Measurements from ENCODE around the gene TXNRD2. TPM values are rescaled to one million over a fixed set of nuclear protein-coding genes. Genes with fewer than 3 reads are reported as not detected.
"Not testable (repeated sequence)": the region's sequence is repeated elsewhere in the genome, so short reads cannot be mapped to it uniquely, and the experiment has no call there.

TXNRD2 gene
- total RNA-seq, 1 experiment from 2014 or later = 23.0 TPM

DNA sequence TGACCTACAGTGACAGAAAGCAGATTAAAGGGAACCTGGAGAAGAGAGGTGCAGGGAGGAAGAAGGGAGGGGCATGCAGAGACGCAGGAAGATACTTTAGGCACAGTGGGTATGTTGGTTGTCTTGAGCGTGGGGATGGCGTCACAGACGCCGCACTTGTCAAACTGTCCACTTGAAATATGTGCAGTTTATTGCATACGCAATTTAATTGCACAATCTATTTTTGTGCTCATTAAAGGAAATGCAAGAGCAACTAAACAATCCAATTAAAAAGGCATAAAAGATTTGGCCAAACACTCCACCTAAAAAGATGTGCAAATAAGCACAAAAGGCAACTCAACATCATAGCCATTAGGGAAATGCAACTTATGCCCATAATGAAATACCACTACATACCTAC, 103.7 kb downstream of the TXNRD2 start:
- no peak for ATAC-seq
- Histone ChIP-seq H3K36me3 (ENCODE audit: low read depth, low read length) (no peaks in the 10 kb centered on the region), H3K4me2 (ENCODE audit: low read length) (no peak overlapping the region), H4K20me1 (ENCODE audit: low read length) (no peaks in the 10 kb centered on the region), H2AFZ (ENCODE audit: low read length) (no peak overlapping the region), H3K9ac (ENCODE audit: low read length) (no peak overlapping the region), H3K27ac (ENCODE audit: low read length) (no peak overlapping the region), H3F3A (ENCODE audit: low read length, unreplicated experiment) (no peaks in the 10 kb centered on the region), H3K9me3 (ENCODE audit: low read length) (no peaks in the 10 kb centered on the region), H3K4me3 (ENCODE audit: low read length) (no peak overlapping the region), H3K9me2 (replicated peaks; ENCODE audit: low read length) (no peaks in the 10 kb centered on the region), H3K27me3 (ENCODE audit: low read length) (no peaks in the 10 kb centered on the region), H3K79me2 (ENCODE audit: low read length) (0 out of 2 replicates have a peak, but pooled peaks cover 11% of the 10 kb centered on the region), H3K4me1 (ENCODE audit: insufficient read depth, low read length) (no peaks in the 10 kb centered on the region; the same call in 1 of the 2 replicates)
- TF ChIP-seq EZH2 (IDR thresholded peaks at IDR 0.05; ENCODE audit: low read length, unreplicated experiment) = no peak
- TF ChIP-seq EZH2phosphoT487 (IDR thresholded peaks at IDR 0.05; ENCODE audit: borderline replicate concordance, low read length) = no peak
- TF ChIP-seq, protein P1, sequence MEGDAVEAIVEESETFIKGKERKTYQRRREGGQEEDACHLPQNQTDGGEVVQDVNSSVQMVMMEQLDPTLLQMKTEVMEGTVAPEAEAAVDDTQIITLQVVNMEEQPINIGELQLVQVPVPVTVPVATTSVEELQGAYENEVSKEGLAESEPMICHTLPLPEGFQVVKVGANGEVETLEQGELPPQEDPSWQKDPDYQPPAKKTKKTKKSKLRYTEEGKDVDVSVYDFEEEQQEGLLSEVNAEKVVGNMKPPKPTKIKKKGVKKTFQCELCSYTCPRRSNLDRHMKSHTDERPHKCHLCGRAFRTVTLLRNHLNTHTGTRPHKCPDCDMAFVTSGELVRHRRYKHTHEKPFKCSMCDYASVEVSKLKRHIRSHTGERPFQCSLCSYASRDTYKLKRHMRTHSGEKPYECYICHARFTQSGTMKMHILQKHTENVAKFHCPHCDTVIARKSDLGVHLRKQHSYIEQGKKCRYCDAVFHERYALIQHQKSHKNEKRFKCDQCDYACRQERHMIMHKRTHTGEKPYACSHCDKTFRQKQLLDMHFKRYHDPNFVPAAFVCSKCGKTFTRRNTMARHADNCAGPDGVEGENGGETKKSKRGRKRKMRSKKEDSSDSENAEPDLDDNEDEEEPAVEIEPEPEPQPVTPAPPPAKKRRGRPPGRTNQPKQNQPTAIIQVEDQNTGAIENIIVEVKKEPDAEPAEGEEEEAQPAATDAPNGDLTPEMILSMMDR (conservative IDR thresholded peaks at IDR 0.05; ENCODE audit: low read depth, low read length) = no peak
- CTCF ChIA-PET = no interaction called here
- intact Hi-C loops (cut with micrococcal nuclease) = no loop called here
- BruUV-seq (replicated peaks) = no TSS peak
- no peak for DNase-seq
- POLR2A ChIA-PET (ENCODE audit: unreplicated experiment) = no interaction called here

DNA sequence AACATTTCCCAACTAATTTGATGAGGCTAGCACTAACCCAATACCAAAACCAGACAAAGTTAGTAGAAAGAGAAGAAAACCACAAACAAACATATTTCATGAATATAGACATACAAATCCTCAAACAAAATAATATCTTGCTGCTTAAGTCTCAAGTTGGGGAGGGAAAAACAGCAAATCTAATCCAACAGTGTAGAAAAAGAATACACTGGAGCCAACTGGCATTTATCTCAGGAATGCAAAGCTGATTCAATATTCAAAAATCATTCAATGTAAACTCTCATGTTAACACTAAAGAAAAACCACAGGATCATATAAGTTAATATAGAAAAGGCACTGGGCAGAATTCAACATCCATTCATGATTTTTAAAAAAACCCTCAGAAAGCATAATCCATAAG, 105.1 kb downstream of the TXNRD2 start:
- ChIA-PET POLR2A (ENCODE audit: unreplicated experiment) (no interaction called here), CTCF (no interaction called here)
- TF ChIP-seq, protein P1 (conservative IDR thresholded peaks at IDR 0.05; ENCODE audit: low read depth, low read length) = no peak
- TF ChIP-seq EZH2 (IDR thresholded peaks at IDR 0.05; ENCODE audit: low read length, unreplicated experiment) = no peak
- TF ChIP-seq EZH2phosphoT487 (IDR thresholded peaks at IDR 0.05; ENCODE audit: borderline replicate concordance, low read length) = no peak

DNA sequence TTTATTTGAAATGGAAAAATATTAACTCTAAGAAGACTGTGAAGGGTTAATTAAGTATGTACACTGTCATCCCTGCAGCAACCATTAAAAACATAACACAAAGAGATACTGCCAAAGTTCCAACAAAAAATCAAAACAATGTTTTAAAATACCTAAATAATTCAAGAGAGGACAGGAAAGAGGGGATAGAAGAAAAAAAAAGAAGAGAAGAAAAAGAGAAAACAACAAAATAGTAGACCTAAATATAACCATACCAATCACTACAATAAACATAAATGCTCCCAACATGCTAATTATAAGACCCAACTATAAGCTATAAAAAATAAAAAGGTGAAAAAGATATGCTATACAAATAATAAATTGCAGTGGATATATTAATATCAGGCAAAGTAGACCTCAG, 107.0 kb downstream of the TXNRD2 start:
- no peak for TF ChIP-seq EZH2phosphoT487 (IDR thresholded peaks at IDR 0.05; ENCODE audit: borderline replicate concordance, low read length)
- TF ChIP-seq, protein P1 (conservative IDR thresholded peaks at IDR 0.05; ENCODE audit: low read depth, low read length) = no peak
- TF ChIP-seq EZH2 (IDR thresholded peaks at IDR 0.05; ENCODE audit: low read length, unreplicated experiment) = no peak
- BruUV-seq (replicated peaks) = no TSS peak
- CTCF ChIA-PET = no interaction called here
- no peaks in the 10 kb centered on the region for H3K9me2 ChIP-seq (replicated peaks; ENCODE audit: low read length)
- ATAC-seq = no peak
- no peaks in the 10 kb centered on the region for H3K36me3 ChIP-seq (ENCODE audit: low read depth, low read length)
- no peaks in the 10 kb centered on the region for H4K20me1 ChIP-seq (ENCODE audit: low read length)
- H3K79me2 ChIP-seq (ENCODE audit: low read length) = 0 out of 2 replicates have a peak, but pooled peaks cover 11% of the 10 kb centered on the region
- intact Hi-C loops (cut with micrococcal nuclease) = no loop called here
- no peak overlapping the region for H3K27ac ChIP-seq (ENCODE audit: low read length)
- H2AFZ ChIP-seq (ENCODE audit: low read length) = no peak overlapping the region
- no peaks in the 10 kb centered on the region for H3K9me3 ChIP-seq (ENCODE audit: low read length)
- H3K9ac ChIP-seq (ENCODE audit: low read length) = no peak overlapping the region
- no peak overlapping the region for H3K4me2 ChIP-seq (ENCODE audit: low read length)
- H3K27me3 ChIP-seq (ENCODE audit: low read length) = no peaks in the 10 kb centered on the region
- H3F3A ChIP-seq (ENCODE audit: low read length, unreplicated experiment) = no peaks in the 10 kb centered on the region
- H3K4me1 ChIP-seq (ENCODE audit: insufficient read depth, low read length) = no peaks in the 10 kb centered on the region; the same call in 1 of the 2 replicates
- no peak for DNase-seq
- no peak overlapping the region for H3K4me3 ChIP-seq (ENCODE audit: low read length)
- POLR2A ChIA-PET (ENCODE audit: unreplicated experiment) = no interaction called here

More for the DNA sequence above, 105.1 kb downstream of the TXNRD2 start:
- H3K9me3 ChIP-seq (ENCODE audit: low read length) = no peaks in the 10 kb centered on the region
- no peak overlapping the region for H3K4me3 ChIP-seq (ENCODE audit: low read length)
- DNase-seq (no peak), ATAC-seq (no peak)
- H3K4me2 ChIP-seq (ENCODE audit: low read length) = no peak overlapping the region
- no peaks in the 10 kb centered on the region for H3K27me3 ChIP-seq (ENCODE audit: low read length)
- no TSS peak for BruUV-seq (replicated peaks)
- no peaks in the 10 kb centered on the region; the same call in 1 of the 2 replicates for H3K4me1 ChIP-seq (ENCODE audit: insufficient read depth, low read length)
- no peaks in the 10 kb centered on the region for H3K9me2 ChIP-seq (replicated peaks; ENCODE audit: low read length)
- no peak overlapping the region for H2AFZ ChIP-seq (ENCODE audit: low read length)
- no peak overlapping the region for H3K27ac ChIP-seq (ENCODE audit: low read length)
- intact Hi-C loops (cut with micrococcal nuclease) = no loop called here
- H3K9ac ChIP-seq (ENCODE audit: low read length) = no peak overlapping the region
- 0 out of 2 replicates have a peak, but pooled peaks cover 11% of the 10 kb centered on the region for H3K79me2 ChIP-seq (ENCODE audit: low read length)
- no peaks in the 10 kb centered on the region for H4K20me1 ChIP-seq (ENCODE audit: low read length)
- H3K36me3 ChIP-seq (ENCODE audit: low read depth, low read length) = no peaks in the 10 kb centered on the region
- H3F3A ChIP-seq (ENCODE audit: low read length, unreplicated experiment) = no peaks in the 10 kb centered on the region

DNA sequence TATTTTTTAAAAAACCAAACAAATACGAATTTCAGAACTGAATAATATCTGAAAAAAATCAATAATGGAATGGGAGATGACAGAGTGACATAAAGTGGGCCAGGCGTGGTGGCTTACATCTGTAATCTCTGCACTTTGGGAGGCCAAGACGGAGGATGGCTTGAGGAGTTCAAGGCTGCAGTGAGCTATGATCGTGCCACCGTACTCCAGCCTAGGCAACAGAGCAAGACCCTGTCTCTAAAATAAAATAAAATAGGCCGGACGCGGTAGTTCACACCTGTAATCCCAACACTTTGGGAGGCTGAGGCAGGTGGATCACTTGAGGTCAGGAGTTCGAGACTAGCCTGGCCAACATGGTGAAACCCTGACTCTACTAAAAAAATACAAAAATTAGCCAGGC, 108.3 kb downstream of the TXNRD2 start:
- H3K79me2 ChIP-seq (ENCODE audit: low read length) = 0 out of 2 replicates have a peak, but pooled peaks cover 11% of the 10 kb centered on the region
- H3K27ac ChIP-seq (ENCODE audit: low read length); H3K9ac ChIP-seq (ENCODE audit: low read length); H3K4me1 ChIP-seq (ENCODE audit: insufficient read depth, low read length); DNase-seq; H4K20me1 ChIP-seq (ENCODE audit: low read length); H3K27me3 ChIP-seq (ENCODE audit: low read length); H3K4me3 ChIP-seq (ENCODE audit: low read length); ATAC-seq; CTCF ChIA-PET; H3K4me2 ChIP-seq (ENCODE audit: low read length); H3K36me3 ChIP-seq (ENCODE audit: low read depth, low read length); BruUV-seq (replicated peaks); H3K9me2 ChIP-seq (replicated peaks; ENCODE audit: low read length); intact Hi-C loops (cut with micrococcal nuclease); H3F3A ChIP-seq (ENCODE audit: low read length, unreplicated experiment); H2AFZ ChIP-seq (ENCODE audit: low read length); POLR2A ChIA-PET (ENCODE audit: unreplicated experiment); H3K9me3 ChIP-seq (ENCODE audit: low read length): not testable (repeated sequence)

Measured in PC-3 (cell line).